Measurements from ENCODE around the gene TANGO2.

The TANGO2 gene

DNA sequence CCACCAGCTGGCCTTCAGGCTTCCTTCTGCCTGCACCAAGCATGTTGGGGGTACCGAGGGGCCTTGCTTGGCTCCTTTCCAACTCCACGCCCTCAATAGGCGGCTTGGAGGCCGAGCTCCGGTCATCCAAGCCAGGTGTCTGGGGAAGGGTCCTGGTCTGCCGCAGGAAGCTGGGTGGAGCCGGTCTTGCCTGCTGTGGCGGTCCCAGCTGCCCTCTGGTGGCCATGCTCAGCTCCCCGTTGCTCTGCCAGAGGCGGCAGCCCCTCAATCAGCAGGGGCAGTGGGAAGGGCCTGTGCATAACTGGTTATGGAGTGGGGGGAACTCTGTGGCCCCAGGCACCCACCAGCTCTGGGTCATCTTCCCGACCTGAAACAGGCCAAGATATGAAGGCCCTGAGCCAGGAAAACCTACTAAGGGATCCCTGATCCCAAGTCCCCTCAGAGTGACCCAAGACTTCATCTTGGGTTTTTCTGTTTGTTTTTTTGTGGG is 7.5 kb upstream of the TANGO2 start:
- peak; percentile 88 for DNase-seq (ENCODE audit: low spot score)

DNA sequence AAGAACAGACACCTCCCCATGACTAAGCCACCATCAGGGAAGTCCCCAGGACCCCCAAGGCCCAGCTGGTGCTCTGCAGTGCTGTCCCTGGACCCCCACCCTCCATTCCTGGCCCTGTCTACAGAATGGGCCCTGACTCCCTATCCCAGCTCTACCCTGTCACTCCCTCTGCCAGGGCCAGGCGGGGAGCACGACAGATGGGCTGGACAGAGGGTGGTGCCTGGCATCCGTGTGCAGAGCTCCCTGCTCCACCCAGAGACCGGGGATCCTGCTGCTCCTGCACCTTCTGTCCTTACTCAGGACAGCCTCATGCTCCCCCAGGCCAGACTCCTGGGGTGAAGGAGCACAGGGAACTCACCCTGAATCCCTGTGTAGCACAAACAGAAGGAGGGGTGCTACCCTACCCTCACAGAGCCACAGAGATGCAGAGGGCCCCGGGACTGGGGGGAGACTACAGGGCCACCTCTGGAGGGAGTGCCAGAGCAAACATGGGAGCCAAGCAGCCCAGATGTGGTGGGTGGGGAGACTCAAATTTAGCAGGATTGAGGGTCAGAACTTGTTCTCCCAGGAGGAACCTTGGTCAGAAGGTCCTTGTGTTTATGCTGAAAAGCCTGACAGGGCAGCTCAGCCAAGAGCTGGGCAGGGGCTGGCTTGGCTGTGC is 6.3 kb upstream of the TANGO2 start:
- DNase-seq (ENCODE audit: low spot score): no peak

DNA sequence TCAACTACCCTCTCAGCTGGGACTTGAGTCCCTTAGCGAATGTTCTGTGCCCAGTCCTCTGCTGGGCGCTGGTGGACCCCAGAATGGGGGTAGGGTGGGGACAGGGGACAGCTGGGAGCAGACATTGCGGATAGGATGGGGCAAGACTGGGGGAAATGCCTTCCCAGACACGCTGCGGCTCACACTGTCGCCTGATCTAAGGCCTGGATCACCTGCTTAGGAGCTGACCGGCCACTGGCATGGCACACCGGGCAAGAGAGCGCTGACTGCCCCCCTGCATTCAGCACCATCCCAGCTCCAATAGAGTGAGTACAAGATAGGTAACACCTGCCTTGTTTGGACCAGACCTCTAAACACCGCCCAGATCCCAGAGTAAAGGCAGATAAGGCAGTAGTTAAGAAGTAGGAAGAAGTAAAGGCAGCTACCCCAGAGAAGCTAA is 5.7 kb upstream of the TANGO2 start:
- DNase-seq (ENCODE audit: low spot score): no peak

DNA sequence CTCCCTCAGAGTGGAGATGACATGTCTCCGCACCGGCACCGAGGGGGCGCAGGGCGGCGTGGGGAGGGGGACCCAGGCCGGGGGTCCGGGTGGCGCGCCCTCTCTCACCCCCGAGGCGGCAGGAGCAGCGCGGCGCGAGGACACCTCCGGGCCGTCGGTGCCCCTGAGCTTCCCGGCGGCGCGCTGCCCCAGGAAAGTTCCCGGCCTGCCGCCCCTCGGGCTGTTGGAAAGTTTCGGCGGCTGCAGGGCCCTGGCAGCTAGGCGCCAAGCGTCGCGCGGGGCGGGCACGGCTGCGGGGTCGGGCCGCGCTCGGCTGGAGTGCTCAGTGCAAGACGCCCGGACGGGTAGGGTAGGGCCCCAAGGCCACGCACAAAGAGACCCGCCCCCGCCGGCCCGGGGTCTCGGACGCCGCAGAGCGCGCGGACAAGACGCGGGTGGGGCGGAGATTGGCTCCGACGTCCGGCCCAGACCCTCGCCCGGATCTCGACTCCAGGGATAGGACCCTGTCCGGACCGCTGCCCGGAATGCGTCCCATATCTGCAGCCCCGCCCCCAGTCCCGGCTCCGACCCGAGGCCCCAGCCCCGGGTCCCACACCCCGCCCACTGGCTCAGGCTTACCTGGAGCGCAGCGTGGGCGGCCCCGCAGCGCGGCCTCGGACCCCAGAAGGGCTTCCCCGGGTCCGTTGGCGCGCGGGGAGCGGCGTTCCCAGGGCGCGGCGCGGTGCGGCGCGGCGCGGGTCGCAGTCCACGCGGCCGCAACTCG is 4.8 kb upstream of the TANGO2 start:
- DNase-seq (ENCODE audit: low spot score): peak; percentile 73

DNA sequence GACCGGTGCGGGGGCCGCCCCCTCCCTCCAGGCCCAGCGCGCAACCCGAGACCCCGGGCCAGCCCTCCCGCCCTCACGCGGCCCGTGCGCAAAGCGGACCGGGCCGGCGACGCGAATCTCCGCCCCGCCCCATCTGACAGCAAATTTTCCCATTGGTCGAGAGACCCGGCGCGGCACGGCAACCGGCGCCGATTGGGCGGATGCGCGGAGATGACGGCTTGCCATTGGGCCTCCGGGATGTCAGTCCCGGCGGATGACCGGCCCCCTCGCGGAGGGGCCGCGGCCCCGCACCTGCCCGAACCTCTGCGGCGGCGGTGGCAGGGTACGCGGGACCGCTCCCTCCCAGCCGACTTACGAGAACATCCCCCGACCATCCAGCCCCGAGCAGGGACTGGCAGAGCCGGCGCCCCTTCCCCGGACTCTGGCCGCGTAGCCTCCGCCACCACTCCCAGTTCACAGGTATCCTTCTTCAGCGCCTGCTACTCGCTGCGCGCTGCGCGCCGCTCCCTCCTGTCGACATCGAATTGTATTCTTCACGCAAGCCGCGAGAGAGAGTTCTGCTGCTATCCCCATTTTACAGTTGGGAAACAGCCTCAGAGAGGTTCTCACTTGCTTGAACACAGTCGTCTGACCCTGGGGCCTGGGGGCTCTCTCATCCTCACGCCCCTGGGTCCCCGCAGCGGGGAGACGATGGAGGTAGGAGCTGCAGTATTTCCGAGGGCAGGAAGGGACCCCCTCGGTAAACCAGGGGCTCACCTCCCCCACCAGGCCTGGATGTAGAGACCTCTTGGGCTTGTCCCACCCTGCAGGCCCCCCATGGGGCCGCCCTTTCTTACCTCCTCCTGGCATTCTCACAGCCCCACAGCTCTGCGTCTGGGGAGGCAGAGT is 3.9 kb upstream of the TANGO2 start, which contains the start of gene ARVCF:
Gene ARVCF, minus strand, starts transcription at position 90 of the 888 bp plus-strand sequence. CDS start 26,029 bp downstream, outside the sequence.
- peak; percentile 95 for DNase-seq (ENCODE audit: low spot score)

DNA sequence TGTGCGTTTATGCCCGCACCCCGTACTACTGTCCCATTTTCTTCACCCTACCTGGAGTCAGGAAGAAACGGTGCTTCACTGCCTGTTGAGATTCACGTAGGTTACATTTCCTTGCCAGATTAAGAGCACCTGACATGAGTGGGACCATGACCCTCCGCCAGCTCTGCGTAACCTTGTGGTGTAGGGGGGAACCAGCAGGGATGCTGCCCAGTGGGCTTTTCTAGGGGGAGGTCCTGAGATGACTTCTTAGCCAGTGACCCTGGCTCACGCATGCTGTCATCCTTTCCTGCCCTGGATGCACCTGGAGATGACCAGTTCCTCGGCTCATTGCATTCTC is 3.3 kb upstream of the TANGO2 start:
- DNase-seq (ENCODE audit: low spot score): no peak

DNA sequence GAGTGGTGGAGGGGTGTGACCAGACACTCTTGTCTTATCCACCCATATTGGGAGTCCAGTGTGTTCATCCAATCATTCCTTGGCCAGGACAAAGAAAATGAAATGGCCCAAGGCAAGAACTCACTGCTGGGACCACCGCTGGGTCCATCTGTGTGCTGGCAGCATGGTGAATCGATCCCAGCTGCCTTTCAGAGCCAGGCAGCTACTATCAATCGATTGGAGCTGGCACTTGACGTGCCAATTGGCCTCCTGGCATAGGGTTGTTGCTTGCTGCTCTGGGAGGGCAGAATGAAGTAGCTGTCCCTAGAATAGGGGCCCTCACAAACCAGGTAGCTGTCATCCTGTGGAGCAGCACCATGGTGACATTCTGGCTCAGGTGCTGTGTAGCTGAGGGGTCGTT is 2.9 kb upstream of the TANGO2 start:
- DNase-seq (ENCODE audit: low spot score): no peak

DNA sequence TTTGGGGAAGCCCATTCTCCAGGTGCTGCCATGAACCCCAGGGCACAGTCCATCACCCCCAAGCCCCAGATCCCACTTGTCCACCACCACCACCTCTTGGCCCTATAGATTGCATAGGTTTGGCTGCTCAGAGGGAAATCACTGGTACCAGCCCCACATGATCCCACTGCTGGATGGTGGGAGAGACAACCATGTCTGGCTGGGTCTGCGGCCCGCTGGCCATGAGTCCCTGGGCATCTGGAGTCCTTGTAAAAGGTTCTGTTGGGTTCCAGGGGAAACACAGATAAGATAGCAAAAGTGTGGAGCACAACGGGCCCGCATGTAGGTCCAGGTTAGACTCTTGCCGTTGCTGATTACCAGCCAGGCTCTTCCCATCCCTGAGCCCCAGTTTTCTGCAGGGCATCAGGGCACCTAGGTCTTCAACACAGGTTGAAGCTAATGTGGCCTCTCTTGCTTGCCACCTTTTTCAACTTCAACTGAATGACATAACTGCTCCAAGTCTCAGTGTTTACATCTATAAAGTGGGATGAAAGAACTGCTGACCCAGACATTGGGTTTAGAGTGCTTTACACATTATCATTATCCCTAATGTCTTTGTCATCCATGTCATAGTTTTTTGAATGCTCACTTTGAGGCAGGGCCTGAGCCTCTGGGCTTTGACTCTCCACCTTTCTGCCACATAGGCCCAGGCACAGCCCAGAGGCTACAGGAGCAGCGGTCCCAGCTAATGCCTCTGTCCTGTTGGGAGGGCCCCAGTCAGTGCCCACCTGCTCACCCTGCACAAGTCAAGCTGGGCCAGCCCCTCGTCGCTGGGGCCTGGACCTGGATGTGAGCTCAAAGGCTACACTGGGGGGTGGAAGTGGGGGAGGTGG is 1.0 kb upstream of the TANGO2 start:
- DNase-seq (ENCODE audit: low spot score): no peak

DNA sequence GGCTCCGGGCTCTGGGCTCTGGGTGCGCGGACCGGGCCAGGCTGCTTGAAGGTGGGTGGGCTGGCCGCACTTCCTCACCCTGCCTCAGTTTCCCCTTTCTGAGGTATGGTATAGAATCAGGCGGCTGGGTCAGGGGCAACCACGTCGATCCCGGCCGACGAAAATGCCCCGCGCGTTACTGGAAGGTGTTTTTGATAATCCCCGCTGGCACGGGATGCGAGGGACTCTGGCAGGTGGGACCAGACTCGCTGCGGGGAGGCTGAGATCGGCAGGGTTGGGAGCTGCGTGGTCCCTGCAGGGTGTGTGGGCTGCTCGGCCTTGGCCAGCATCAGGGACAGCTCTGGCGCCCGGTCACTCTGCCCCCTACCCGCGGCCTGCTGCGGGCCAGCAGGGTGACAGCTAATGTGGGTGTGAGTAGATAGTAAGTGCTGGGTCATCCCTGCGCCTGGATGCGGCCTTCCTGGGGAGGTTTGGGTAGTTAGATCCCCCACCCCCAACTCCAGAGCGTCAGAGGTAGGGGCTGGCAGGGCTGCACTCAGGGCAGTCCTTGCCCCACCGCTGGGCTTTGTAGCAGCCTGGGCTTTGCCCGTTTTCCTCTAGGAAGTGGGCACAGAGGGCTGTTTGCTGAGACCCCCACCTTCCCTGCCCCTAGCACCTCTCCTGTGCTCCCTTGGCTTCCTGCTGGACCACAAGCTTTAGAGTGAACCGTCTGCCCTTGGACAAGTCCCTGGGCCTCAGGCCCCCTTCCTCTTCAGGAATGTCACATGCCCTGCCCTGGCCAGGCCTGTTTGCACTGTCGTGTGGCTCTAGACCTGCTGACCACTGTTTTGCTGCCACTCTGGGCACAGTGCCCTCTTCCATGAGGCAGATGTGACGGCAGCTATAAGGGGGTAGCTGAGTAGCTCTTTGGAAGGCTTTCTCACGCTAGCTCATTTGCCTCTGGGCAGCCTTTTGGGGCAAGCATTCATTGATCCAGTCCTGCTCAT is 579 bp downstream of the TANGO2 start:
- DNase-seq (ENCODE audit: low spot score): no peak

DNA sequence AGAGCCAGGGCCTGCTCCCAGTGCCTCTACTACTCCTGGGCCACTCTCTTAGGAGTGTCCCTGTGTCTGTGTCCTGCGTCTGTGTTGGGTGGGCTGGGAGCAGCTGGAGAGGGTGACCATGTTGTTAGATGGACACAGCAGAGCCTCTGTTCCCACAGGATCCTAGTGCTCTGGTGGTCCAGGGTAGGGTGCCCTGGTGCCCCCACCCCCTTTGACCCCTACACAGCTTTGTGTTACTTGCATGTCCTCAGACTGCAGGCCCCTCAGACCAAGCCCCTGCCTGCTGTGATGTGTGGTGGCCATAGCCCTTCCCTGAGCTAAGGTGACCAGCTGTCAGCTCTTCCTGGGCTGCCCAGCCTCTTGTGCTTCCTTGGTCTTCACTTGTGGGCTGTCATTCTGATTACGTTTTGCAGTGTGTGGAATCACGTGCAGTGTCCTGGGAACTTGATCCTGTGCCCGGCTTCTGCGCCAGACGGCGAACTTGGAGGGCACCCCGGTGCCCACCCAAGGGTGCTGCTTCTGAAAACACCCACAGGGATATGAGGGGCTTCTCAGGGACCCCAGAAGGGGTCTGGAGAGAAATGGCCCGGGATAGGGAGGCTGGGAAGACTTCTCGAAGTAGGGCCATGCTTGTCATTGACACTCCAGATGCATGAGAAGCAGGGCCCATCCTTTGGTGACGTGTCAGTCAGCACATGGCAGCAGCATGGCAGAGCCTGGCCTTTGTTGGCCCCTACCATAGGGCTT is 1.5 kb downstream of the TANGO2 start:
- DNase-seq (ENCODE audit: low spot score): no peak

DNA sequence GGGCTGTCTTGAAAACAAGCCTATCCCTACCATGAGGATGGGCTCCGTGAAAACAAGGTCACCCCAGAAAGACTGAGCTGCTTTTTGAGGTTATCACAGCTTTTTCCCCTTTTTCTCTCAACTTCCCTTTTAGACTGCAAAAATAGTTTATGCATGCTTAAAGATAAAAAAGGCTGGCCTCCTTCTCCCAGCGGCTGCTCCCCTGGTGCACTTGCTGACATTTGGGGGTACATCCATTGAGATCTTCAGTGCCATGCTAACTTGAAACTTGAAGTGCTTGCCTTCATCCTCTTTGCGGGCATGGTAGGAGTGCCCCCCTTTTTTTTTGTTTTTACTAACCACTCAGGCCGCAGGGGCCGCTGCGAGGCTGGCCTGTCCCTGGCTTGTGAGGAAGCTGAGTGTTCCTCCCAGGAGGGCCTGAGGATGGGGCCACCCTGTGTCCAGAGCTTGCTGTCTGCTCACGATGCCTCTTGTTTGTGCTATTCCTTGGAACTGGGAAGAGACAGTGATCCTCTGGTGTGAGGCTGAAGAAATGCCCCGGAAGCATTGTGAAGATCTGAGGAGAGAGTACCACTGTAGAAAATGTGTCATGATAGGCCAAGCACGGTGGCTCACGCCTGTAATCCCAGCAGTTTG is 2.2 kb downstream of the TANGO2 start:
- no peak for DNase-seq (ENCODE audit: low spot score)

DNA sequence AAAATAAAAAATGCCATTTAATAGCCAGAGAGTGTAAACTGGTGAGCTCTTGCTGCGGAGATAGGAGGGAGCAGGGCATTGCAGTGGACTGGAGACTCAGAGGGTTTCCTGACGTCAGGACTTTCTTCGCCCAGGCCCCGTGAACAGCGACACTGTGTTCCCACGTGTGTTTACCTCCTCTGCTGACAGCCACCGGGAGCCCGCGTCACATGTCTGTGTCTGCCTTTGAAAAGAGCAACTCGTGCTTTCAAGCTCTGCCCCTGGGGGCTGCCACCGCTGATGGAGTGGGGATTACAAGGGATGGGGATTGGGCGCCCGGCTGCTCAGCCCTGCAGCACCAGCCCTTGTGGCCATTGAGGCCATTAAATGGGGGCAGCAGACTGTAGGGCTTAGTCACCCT is 3.3 kb downstream of the TANGO2 start:
- no peak for DNase-seq (ENCODE audit: low spot score)

DNA sequence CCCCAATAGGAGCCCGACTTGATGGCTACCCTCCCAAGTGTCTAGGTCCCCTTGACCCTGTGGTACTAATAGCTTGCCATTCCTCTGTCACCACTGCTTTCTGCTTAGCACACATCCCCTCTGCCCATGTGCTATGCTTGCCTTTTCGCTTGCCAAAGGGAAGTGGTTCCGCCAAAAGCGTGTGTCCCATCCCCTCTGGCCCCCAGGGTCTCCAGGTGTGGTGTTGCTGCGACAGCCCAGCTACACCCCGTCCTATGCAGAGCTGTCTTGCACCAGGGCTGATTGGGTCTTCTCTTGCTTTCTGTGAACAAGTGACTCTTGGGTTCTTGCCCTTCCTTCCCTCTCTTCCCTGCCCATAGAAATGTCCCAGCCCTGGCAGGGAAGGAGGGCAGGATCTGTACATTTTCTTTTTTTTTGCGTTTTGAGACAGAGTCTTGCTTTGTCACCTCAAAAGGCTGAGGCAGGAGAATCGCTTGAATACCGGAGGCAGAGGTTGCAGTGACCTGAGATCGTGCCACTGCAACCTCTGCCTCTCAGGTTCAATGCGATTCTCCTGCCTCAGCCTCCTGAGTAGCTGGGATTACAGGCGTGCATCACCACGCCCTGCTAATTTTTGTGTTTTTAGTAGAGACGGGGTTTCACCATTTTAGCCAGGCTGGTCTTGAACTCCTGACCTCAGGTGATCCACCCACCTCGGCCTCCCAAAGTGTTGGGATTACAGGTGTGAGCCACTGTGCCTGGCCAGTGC is 3.9 kb downstream of the TANGO2 start:
- no peak for DNase-seq (ENCODE audit: low spot score)

DNA sequence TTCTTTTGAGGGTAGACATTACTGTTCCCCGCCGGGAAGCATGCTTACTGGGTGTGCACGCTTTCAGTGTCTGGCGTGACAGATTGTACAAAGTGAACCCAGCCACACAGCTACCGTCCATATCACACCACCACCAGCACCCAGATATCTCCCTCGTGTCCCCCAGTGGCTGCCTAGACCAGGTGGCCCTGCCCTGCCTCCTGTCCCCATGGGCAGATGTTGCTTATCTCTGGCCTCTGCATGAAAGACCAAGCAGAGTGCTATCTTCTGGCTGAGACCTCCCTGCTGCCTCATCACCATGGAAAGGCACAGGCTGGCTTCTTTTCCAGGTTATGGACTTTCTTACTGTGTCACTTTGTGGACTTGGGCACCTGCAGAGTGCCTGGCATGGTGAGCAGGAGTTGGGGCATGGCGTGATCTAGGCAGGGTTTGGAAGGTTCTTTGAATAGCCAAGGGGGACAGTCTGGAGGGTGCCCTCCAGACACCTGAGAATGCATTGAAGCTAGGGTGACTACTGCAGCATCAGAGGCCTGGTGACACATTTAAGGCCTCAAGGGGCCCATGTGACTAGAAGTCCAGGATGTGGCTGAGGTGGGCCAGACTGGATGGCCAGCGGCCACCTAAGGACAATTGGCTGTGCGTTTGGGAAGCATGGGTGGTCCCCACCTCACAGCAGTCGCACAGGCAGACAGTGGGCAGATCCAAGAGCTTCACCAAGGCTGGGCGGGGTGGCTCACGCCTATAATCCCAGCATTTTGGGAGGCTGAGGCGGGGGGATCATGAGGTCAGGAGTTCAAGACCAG is 4.7 kb downstream of the TANGO2 start:
- DNase-seq (ENCODE audit: low spot score): no peak

DNA sequence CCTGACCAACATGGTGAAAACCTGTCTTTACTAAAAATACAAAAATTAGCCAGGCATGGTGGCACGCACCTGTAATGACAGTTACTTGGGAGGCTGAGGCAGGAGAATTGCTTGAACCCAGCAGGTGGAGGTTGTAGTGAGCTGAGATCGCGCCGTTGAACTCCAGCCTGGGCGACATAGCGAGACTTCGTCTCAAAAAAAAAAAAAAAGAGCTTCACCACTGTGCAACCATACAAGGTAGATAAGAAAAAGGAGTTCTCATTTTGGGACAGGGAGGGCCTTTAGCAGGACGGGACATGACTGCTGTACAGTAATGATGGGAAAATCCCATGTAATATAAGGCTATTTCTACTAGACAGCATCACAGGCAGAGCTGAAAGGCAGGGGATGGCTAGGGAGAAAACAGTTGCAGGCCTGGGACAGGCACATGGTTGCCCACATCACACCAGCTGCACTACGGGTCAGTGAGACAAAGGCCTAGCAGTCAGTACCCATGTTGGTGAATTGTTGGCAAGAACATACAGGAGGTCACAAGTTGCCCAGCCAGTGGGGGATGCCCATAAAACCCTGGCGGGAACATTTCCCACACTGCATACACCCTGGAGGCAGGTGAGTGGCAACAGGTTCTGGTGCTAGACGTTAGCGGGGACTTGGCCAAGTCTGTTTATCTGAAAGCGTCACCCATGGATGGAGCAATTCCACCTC is 5.4 kb downstream of the TANGO2 start:
- no peak for DNase-seq (ENCODE audit: low spot score)

DNA sequence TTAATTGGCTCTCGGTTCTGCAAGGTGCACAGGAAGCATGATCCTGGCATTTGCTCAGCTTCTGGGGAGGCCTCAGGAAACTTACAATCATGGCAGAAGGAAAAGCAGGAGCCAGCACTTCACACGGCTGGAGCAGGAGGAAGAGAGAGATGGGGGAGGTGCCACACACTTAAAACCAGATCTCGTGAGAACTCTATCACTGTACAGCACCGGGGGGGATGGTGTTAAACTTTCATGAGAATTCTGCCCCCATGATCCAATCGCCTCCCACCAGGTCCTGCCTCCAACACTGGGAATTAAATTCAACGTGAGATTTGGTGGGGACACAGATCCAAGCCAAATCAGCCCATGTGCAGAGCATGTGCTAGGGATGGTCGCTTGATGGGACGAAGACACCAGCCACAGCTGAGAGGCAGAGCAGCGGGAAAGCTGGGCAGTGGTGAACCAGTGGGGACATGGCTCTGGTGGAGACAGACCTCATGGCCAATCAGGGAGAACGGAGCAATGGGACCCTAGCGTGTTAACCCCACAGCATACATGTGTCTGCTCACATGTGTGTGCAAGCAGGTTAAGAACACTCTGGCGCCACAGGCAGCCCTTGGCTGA is 6.2 kb downstream of the TANGO2 start:
- DNase-seq (ENCODE audit: low spot score): no peak

All from ecto neural progenitor cell (in vitro differentiated cells).